NOMO-1 treated with DMSO at 0.1 percent for 48 hours (cell line): ENCODE measurements around the gene HS6ST3.

Experiments
- DNase-seq: peaks from one replicate; lab custom pipeline; 2025; ENCODE audit not compliant: unreplicated experiment; lab: John Stamatoyannopoulos, UW

The HS6ST3 gene

DNA sequence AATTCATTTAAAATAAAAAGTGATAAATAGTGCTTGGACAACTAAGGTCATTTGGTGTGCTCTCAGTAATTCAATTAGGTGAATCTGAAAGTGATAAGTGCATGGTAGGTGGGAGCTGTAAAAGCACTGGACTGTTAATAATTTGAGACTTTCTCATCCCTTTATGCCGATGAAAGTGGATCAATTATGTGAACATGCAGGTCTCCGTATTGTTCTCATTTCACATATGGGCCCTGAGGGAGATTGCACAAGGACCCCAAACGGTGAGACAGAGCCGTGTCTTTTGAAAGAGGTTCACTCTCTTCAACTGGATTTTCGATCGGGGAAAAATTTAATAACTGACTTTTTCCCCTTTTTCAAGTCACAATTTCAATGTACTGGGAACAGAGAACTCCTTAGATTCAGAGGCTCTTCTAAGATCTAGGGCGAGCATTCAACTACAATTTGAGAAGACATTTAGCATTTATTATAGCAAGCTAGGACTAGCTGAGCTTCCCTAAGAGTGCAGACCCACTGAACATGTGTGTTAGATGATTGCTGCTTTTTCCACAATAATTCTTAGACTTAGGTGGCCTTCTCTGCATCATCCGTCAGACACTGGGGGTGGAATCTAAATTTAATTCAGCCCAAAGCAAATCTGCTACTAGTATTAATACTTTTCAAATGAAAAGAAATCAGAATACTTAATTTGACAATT lies 556.8 kb downstream of the HS6ST3 start:
- DNase-seq, result no peak

DNA sequence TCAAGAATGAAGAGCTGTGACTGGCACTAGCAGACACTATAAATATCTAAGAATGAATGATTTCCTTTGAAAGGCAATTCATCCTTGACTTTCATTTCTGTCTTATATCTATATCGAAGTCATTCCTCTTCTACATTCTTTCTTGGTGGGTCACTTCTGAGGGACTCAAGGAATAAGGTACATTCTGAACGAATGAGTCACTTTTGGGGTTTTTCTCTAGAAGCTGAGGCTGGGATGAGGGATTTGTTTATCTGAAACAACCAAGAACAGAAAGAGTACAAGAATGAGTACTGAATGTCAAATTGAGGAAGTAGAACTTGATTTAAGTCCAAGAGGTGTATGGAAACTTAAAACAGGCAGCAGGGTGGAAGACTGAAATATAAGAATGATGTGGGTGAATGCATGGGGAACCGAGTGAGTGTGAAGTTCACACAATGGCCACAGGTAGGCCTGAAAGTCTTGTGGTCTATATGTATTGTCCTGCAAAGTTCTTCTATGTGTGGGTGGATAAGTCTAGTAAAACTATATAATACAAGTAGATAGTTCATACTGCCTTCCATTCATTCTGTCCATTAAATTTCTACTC lies 560.5 kb downstream of the HS6ST3 start:
- no peak for DNase-seq

DNA sequence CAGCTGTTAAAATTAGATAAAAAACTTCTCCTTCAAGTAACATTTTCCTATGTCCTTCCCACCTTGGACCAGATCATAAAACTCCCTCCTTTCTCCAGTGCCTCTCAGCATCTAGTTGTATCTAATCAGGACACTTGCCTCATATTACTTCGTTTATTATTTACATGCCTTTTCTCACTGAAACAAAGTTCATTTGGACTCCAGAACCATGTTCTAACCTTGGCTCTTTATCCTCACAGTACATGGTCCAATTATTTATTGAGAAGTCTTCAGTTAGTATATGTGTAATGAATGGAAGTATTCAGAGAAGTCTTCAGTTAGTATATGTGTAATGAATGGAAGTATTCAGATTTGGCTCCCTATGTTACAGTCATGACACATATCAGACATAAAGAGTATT lies 561.7 kb downstream of the HS6ST3 start:
- DNase-seq, result no peak

DNA sequence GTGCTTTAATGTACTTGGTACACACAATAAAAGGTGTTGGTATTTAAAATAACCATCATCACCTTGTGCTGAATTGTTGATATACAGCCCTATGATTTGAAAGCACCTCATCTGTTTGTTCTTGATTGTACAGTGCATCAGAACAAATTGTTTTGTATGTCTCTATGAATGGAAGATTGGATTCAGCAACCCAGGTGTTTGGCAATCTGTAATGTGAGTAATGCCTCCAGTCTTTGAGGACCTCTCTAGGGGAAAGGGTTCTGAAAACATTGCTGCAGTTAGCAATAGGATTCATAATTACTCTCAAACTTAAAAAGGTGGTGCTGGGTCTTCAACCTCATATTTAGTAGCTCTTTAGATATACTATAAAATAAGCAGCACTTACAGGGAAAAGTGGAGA lies 562.6 kb downstream of the HS6ST3 start:
- DNase-seq, result no peak

DNA sequence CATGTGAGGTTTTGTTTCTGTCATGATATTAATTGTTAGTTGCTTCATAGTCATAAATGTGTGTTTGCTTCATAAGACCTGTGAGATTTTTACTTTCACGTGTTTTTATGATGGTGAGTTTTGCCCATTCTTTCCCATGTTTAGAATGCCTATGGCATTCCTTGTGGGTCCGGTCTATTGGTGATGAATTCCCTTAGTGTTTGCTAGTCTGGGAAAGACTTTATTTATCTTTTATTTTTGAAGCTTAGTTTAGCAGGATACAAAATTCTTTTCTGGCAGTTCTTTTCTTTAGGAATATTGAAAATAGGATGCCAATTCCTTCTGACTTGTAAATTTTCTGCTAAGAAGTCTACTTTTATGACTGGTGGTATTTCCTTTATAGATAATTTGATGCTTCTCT lies 571.7 kb downstream of the HS6ST3 start:
- no peak for DNase-seq

DNA sequence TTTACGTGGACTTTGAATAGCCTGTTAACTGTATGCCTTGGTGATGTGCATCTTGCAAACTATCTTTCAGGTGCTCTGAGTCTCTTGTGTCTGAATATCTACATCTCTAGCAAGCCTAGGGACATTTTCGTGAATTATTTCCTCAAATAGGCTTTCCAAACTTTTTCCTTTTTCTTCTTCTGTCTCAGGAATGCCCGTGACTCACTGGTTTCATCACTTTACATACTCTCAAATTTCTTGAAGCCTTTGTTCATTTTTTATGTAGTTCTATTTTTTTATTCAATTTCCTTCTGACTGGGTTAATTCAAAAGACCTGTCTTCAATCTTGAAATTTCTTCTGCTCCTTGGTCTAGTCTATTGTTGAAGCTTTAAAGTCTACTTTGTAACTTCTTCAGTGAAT lies 572.1 kb downstream of the HS6ST3 start:
- no peak for DNase-seq

DNA sequence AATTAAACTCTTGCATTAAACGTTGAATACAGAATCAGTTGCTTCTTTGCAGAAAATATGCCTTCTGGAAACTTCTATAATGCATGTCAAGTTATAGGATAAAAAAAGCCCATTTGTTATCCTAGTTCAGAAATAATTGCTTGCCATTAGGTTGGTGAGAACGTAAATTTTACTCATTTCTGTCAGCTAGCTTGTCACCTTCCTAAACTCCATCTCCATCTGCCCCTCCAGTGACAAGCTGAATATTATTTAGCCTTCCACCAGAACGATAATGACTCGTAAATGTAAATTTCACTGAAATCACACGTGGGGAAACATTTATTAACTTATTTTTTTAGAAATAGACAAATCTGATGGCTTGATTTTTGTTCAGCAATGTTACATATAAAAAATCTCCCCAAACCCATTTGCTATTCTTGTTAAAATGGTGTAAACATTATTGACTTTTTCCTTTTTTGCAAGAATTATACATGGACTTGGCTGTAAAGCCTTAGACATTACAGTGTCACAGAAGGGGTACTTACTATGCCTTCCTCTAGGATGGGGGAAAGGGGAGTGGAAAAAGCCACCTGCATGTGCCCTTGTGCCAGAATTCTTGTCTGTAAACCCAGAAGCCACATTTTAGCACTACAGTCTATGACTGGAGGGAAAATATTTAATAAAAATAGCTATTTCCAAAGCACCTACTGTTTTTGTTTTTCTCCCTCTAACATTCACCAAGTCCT lies 577.5 kb downstream of the HS6ST3 start:
- no peak for DNase-seq

DNA sequence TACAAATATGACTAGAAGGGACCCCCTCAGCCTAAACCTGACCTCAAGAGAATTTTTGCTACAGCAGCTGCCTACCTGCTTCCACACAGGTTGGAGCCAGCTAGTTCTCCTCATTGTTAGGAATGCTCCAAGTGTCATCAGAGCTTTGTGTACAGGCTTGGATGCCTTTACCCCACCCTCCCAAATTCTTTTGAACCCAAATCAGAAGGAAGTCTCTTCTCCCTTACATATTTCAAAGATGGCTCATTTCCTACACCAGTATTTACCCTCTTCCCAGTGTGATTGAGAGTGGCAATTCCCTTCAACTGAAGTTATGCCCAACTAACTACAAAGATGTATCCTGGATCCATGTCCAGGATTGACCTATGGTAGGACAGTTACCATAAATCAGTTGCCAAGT lies 581.2 kb downstream of the HS6ST3 start:
- no peak for DNase-seq

DNA sequence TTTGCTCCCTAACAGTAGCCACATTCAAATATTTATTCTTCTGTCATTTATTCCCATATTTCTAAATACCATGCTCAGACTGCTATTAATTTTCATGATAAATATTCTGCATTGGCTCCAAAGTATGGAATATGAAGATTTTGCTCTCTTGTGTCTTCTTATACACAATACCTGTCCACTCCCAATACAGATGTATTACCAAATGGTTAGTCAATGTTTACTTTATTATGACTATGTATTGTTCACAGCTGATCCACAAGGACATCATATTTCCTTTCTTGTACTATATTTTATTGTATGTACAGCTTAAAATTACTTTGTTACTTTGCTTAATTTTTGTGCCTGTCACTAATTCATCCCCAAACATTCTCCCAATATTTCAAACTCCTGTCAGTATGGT lies 582.1 kb downstream of the HS6ST3 start:
- no peak for DNase-seq

DNA sequence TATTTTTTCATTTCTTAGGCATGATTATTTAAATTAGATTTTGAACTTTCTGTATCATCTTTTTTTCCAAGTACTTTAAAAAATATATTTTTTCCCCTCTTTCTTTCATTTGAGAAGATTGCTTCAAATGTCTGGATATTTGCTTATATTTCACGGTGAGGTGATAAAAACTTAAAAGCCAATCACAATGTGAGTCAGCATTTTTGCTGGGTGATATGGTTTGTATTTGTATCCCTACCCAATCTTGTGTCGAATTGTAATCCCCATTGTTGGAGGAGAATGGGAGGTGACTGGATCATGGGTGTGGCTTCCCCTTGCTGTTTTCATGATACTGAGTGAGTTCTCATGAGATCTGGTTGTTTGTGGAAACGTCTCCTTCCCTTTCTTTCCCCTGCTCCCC lies 583.9 kb downstream of the HS6ST3 start:
- DNase-seq, result no peak

DNA sequence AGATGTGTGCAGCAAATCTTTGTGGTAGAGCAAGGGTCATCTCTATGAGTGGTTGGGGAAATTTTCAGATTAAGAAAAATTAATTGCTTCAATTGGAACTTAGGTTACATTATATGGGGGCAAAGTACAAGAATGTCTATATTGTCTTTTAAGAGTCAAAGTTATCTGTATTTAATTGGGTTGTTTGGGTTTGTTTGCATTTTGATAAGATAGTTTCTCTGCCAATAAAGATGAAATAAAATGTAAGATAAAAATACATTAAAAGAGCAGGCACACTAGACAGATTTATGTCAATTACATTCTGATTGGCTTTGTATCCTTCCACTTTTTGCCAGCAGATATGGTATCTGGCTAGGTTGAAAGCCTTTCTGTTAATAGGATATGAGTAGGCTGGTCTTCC lies 587.1 kb downstream of the HS6ST3 start:
- no peak for DNase-seq

DNA sequence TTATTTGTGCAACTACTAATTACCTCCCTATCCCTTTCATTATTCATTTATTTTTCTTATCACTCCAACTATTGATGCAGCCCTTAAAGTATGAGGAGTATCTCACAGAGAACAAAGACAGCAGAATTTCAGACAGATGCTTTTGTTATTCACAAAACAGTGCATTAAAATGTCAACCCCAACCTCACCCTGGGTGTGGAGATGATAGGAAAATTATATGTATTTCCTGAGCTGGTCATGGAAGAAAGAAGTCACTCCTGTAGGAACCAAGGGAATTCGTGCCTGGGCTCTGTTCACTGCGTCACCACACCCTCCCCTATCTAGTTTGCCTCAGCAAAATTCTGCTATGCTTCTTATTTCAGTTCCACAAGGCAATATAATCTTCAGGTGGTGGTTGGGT lies 588.9 kb downstream of the HS6ST3 start:
- DNase-seq, result no peak

DNA sequence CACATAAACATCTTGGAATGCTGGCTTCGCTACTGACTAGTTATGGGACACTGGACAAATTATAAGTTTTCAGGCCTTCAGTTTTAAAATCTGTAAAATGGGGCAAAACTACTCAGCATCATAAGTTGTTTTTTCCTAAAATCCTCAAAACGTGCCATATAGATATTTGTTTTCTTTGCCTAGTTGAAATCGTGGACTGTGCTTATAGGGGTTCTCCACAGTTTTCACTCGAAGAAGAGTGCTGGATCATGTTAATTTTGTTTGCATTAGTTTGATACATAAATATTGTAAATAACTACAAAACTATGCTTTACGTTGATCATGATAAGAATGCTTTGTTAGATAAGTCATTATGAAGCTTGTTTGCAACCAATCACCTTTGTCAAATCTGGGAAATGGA lies 591.0 kb downstream of the HS6ST3 start:
- DNase-seq, result no peak

DNA sequence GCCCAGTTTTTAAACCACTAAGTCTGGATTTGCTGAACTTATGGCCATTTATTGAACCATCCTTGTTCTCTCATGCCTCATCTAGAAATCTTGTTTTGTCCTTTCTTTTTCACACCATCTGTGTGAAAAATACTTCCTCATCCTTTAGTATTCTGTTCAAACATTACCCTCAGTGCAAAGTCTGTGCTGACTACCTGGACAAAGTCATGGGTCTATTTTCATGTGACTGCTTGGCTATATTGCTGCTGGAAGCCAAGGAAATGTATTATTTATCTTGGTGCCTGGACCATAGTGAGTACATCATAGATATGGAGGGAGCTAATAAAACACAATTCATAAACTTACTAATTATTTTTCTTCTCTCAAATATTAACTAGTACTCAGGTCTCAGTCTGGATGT lies 591.9 kb downstream of the HS6ST3 start:
- DNase-seq, result no peak

DNA sequence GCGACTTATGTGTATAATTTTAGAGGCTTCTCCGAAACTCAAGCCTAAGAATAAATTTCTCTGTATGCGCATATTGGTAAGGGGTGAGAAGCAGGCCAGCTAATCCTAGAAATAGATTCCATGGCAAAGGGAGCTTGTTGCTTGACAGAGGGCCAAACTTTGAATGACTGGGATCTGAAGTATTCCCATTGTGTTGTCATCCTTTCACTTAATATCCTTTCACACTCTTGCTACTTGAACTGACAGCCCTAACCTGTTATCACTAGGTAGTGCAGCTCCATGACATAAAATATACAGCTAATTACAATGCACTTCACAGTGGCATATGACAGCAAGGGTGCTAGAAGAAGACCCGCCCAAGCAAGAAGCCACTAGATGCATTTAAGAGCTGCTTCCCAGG lies 594.6 kb downstream of the HS6ST3 start:
- DNase-seq, result no peak

DNA sequence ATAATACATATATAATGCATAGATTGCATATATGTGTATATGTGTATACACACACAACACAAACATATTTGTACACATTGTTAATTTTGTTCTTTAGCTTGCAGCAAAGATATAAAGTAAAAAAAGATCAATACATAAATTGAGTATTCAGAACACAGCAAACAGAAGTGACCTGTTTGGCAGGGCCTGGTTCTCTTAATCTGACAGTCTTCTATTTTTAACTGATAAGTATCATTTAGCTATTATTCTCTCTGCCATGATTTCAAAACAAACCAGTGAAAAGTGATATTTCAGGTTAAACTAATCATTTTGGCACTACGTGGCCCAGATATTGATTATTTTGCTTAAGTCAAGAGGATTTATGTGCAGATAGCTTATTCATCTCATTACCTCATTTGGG lies 595.0 kb downstream of the HS6ST3 start:
- DNase-seq, result no peak

DNA sequence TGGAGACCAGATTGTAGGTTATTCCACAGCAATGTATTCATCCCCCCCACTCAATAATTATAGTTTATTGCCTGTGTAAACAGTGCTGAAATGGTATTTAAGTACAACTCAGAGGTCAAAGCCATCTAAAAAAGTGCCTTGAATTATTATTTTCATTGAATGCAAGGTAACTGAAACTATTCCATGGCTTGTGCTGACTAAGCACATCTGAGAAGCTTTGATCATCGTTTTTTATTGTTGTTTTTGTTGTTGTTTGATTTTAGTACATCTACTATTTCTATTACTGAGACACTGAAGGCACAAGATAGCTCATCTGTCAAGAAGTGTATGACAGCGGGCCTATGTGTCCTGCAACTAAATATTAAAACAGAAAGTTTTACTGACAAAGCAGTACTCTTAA lies 596.4 kb downstream of the HS6ST3 start:
- no peak for DNase-seq

DNA sequence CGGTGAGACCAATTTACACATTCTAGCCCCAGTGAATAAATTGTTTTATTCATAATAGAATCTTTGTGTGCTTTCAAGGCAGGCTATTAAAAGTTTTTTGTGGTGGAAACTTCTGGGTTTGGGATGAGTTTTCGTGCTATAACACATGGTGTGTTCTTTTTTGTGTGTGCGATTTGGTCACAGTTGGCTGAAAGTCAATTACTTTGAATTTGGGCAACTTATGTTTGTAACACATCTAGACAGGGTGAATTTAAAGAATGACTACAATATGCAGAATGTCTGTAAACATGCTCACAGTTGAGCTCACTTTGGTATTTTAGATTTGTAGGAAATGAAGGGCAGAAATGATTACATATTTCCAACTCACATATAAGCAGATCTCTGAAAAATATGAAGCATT lies 597.3 kb downstream of the HS6ST3 start:
- no peak for DNase-seq

DNA sequence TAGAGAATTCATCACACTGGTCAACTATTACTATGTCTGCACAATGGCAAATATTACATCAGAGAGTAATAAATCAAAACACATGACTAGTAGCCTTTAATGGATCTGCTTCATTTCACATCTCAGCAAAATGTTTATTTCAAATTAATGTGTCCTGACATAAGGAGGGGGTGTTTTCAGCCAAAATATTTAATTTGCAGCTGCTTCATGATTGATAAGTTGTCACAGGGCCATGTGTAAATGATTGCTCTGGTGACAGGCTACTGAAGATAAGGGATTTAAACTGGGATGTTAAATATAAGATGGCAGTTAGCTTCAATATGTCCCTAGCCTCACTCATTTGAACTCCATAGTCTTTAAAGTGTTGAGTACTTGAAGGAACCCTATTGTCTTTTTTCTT lies 601.1 kb downstream of the HS6ST3 start:
- DNase-seq, result no peak

DNA sequence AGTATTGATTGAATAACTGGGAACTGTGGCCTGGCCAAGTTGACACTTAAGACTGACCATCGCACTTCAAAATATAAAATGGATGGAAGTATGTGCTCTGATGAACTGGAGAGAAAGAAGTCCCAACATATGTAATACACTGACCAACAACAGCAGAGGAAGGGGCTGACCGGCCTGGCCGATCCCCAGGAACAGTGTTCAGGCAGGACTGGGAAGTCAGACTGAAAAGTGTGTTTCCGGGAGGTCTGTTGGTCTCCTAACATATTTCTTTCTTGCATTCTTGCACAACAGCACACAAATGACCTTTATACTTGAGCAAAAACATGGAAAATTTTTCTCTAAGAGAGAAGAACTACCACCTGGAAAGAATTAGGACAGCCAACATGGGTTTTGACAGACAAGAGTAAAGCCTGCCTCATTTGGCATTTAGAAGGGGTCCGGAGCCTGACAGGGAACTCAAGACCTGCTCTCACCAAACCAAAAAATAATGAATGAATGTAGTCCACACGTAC lies 606.5 kb downstream of the HS6ST3 start:
- DNase-seq, result no peak

DNA sequence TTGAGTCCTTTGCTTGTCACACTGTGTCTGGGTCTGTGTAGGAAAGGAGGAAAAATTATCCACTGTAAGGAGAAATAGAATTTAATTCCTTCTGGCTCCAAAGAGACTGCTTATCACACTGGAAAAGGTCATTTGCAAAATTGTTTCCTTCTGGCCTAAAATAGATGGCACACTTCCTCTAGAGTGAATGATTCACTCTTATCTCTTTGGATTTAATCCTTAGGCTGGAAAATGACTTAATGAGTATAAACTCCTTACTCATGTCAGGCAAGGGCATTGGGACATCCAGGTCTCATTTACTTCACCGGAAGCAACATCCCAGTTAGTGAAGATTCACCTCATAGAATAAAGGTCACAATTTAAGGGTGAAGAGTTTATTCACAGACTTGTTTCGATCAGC lies 610.8 kb downstream of the HS6ST3 start:
- no peak for DNase-seq

DNA sequence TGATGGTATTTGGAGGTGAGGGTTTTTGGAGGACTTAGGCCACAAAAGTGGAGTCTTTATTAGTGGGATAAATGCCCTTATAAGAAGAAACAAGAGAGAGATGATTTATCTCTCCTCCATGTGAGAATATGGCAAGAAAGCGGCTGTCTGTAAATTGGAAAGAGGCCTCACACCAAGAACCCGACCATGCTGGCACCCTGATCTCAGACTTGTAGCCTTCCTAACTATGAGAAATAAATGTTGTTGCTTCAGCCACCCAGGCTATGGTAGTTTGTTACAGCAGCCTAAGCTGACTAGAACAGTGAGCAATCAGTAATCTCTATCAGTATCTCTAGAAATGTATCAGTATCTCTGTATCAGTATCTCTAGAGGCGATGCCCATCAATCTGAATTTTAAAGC lies 617.2 kb downstream of the HS6ST3 start:
- DNase-seq, result no peak
